ENCODE results near the gene MAP3K5.
A peak's percentile ranks its signal among the peaks of the same experiment; 100 is the strongest.

The MAP3K5 gene, protein sequence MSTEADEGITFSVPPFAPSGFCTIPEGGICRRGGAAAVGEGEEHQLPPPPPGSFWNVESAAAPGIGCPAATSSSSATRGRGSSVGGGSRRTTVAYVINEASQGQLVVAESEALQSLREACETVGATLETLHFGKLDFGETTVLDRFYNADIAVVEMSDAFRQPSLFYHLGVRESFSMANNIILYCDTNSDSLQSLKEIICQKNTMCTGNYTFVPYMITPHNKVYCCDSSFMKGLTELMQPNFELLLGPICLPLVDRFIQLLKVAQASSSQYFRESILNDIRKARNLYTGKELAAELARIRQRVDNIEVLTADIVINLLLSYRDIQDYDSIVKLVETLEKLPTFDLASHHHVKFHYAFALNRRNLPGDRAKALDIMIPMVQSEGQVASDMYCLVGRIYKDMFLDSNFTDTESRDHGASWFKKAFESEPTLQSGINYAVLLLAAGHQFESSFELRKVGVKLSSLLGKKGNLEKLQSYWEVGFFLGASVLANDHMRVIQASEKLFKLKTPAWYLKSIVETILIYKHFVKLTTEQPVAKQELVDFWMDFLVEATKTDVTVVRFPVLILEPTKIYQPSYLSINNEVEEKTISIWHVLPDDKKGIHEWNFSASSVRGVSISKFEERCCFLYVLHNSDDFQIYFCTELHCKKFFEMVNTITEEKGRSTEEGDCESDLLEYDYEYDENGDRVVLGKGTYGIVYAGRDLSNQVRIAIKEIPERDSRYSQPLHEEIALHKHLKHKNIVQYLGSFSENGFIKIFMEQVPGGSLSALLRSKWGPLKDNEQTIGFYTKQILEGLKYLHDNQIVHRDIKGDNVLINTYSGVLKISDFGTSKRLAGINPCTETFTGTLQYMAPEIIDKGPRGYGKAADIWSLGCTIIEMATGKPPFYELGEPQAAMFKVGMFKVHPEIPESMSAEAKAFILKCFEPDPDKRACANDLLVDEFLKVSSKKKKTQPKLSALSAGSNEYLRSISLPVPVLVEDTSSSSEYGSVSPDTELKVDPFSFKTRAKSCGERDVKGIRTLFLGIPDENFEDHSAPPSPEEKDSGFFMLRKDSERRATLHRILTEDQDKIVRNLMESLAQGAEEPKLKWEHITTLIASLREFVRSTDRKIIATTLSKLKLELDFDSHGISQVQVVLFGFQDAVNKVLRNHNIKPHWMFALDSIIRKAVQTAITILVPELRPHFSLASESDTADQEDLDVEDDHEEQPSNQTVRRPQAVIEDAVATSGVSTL (N-terminal part only)

GRCh38 chr6:136792410-136793262 is at the start of gene MAP3K5:
MAP3K5 (minus strand) TSS chr6:136792477; CDS start chr6:136792157, 320 bp downstream.
- peak; percentile 90 for TF ChIP-seq CTCF (IDR thresholded peaks at IDR 0.05; ENCODE audit: low read depth, low read length)
- DNase-seq (ENCODE audit: extremely low read depth, low read depth) = peak; percentile 70

DNA sequence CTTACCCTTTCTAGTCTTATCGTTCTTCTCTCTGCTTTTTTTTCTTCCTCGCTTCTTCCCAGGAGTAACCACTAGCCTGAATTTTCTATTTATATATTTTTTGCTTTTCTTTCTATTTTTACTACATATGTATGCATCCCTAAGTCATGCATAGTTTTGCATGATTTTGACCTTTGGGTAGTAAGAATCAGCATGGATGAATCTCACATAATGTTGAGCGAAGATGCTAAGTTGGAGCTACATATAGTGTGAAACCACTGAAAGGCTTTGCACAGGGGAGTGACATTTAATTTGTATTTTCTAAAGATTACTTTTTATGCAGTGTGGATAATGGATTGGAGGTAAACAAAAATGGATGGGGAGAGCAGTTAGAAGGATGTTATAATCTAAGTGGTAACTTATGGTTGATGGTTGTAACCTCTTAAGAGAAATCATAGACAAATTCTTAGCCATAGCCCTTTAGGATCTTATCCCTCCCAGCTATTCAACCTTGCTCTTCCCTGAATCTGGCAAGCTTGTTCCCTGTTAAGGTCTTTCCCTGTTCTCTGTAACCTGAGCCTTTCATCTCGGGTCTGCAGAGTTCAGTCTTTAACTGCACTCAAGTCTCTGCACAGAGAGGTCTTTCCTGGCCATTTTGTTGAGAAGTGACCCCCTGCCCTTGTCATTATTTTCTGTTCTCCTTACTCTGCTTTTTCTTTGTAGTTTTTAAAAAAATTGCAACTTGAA is 48.2 kb upstream of the MAP3K5 start:
- DNase-seq (ENCODE audit: extremely low read depth, low read depth) = no peak
- TF ChIP-seq CTCF (IDR thresholded peaks at IDR 0.05; ENCODE audit: low read depth, low read length) = no peak

DNA sequence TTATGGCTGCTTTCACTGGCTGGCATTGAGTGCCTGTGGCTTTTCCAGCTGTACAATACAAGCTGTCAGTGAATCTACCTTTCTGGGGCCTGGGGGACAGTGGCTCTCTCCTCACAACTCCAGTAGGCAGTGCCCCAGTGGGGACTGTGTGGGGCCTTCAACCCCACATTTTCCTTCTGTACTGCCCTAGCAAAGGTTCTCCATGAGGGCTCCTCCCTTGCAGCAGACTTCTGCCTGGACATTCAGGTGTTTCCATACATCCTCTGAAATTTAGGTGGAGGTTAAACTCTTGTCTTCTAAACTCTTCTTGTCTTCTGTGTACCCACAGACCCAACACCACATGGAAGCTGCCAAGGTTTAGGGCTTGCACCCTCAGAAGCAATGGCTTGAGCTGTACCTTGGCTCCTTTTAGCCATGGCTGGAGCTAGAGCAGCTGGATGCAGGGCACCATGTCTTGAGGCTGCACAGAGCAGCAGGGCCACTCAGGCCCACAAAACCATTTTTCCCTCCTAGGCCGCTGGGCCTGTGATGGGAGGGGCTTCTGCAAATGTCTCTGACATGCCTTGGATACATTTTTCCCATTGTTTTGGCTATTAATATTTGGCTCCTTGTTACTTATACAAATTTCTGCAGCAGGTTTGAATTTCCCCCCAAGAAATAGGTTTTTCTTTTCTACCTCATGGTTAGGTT is 39.7 kb upstream of the MAP3K5 start:
- no peak for DNase-seq (ENCODE audit: extremely low read depth, low read depth)
- TF ChIP-seq CTCF (IDR thresholded peaks at IDR 0.05; ENCODE audit: low read depth, low read length) = no peak

- no peak for DNase-seq (ENCODE audit: extremely low read depth, low read depth)
- TF ChIP-seq CTCF (IDR thresholded peaks at IDR 0.05; ENCODE audit: low read depth, low read length) = no peak
Measured at GRCh38 chr6:136826216-136826615, 33.9 kb upstream of the MAP3K5 start.

DNA sequence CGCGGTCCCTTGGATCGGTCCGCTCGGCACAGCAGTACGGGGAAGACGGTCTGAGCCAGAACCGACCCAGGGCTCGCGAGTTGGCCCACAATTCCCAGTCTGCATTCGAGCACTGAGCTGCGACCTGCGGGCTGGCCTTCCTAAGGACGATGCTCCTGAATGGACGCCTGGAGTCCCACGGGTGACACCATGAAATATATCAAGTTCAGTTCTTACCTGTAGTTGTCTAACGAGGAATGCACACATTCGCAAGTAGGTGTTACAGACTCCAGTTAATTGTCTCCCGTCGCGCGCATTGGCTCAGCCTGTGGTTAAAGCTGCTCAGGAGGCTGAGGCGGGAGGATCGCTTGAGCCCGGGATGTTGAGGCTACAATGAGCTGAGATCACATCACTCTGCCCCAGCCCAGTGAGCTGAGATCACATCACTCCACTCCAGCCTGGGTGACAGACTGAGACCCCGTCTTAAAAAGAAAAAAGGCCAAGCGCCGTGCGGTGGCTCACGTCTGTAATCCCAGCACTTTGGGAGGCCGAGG is 30.9 kb upstream of the MAP3K5 start:
- no peak for TF ChIP-seq CTCF (IDR thresholded peaks at IDR 0.05; ENCODE audit: low read depth, low read length)

More for the DNA sequence above, 30.9 kb upstream of the MAP3K5 start:
- no peak for DNase-seq (ENCODE audit: extremely low read depth, low read depth)
